K562 (cell line): ENCODE measurements around the gene DBP. TPM values are rescaled to one million over a fixed set of nuclear protein-coding genes. Genes with fewer than 3 reads are reported as not detected.
A peak's percentile ranks its signal among the peaks of the same experiment; 100 is the strongest.

ENCODE experiments used
- ARHGAP35 ChIP-seq: fragments of 450-650 bp; IDR thresholded peaks from 2 replicates; pipeline ENCODE4 v1.6.1; 2018; ENCODE audit not compliant: partially characterized antibody
- BRD4 ChIP-seq: fragments of 200-600 bp; sonication (generic); IDR thresholded peaks from 2 replicates; pipeline ENCODE4 v1.6.1; 2017; ENCODE audit warnings: inconsistent platforms
- BRF2 ChIP-seq: IDR thresholded peaks from 3 replicates; pipeline ENCODE4 v1.6.1; 2011; ENCODE audit warnings: borderline replicate concordance, mild to moderate bottlenecking; ENCODE audit not compliant: insufficient read length, insufficient read depth
- CAMTA2 ChIP-seq: fragments of 250-450 bp; sonication (Bioruptor Pico); conservative IDR thresholded peaks from 2 replicates; pipeline ENCODE4 v1.5.1; 2022
- CBFA2T3 ChIP-seq: fragments of 450-650 bp; IDR thresholded peaks from 2 replicates; pipeline ENCODE4 v1.6.1; 2017
- CLOCK ChIP-seq: fragments of 250-450 bp; sonication (Bioruptor Pico); IDR thresholded peaks from 2 replicates; pipeline ENCODE4 v1.4.0; 2020; ENCODE audit warnings: mild to moderate bottlenecking, moderate library complexity, borderline replicate concordance
- MAFF ChIP-seq: IDR thresholded peaks from 2 replicates; pipeline ENCODE4 v1.6.1; 2012; ENCODE audit warnings: low read length, improper control_type of control experiment
- MTA1 ChIP-seq: fragments of 450-650 bp; IDR thresholded peaks from 2 replicates; pipeline ENCODE4 v1.6.1; 2017; ENCODE audit warnings: borderline replicate concordance
- MTF1 ChIP-seq: fragments of 250-450 bp; sonication (Bioruptor Pico); IDR thresholded peaks from 2 replicates; pipeline ENCODE4 v1.9.0; 2021; ENCODE audit warnings: moderate library complexity, mild to moderate bottlenecking, inconsistent platforms, borderline replicate concordance
- PATZ1 ChIP-seq: fragments of 250-450 bp; sonication (Bioruptor Pico); IDR thresholded peaks from 2 replicates; pipeline ENCODE4 v1.5.0; 2020; ENCODE audit warnings: mild to moderate bottlenecking, borderline replicate concordance
- POU5F1 ChIP-seq: fragments of 150-350 bp; IDR thresholded peaks from 2 replicates; pipeline ENCODE4 v1.6.1; 2014; ENCODE audit warnings: borderline replicate concordance, low read length, low read depth, mild to moderate bottlenecking; ENCODE audit not compliant: partially characterized antibody
- RAD51 ChIP-seq: fragments of 450-650 bp; IDR thresholded peaks from 2 replicates; pipeline ENCODE4 v1.7.1; 2016; ENCODE audit warnings: low read depth, mild to moderate bottlenecking, borderline replicate concordance
- TCF7 ChIP-seq: sonication (generic); IDR thresholded peaks from 2 replicates; pipeline ENCODE4 v1.6.1; 2016; ENCODE audit warnings: antibody characterized with exemption, borderline replicate concordance
- TEAD4 ChIP-seq, 2 experiments: sonication (generic) in 1 of 2; formaldehyde crosslinking in 1 of 2; IDR thresholded peaks; 2 replicates each; pipeline versions ENCODE4 v1.6.1 to v1.8.0; 2012 to 2022; ENCODE audit warnings: borderline replicate concordance in 1 of 2, inconsistent platforms in 1 of 2, low read length in 1 of 2, mild to moderate bottlenecking in 1 of 2, missing genetic modification reagents in 1 of 2
- ZFP91 ChIP-seq: sonication (generic); formaldehyde crosslinking; IDR thresholded peaks from 2 replicates; pipeline ENCODE4 v1.8.0; 2022; ENCODE audit warnings: mild to moderate bottlenecking, missing genetic modification reagents
- ZKSCAN8 ChIP-seq: fragments of 200-800 bp; sonication (Bioruptor generic); IDR thresholded peaks from 2 replicates; pipeline ENCODE4 v1.6.1; 2016; ENCODE audit warnings: missing genetic modification characterization, missing compliant biosample characterization
- ZNF277 ChIP-seq: fragments of 250-450 bp; sonication (Bioruptor Pico); IDR thresholded peaks from 2 replicates; pipeline ENCODE4 v1.8.0; 2022; ENCODE audit warnings: inconsistent platforms, mild to moderate bottlenecking, moderate library complexity, borderline replicate concordance
- ZNF41 ChIP-seq: fragments of 250-450 bp; sonication (Bioruptor Pico); conservative IDR thresholded peaks from 2 replicates; pipeline ENCODE4 v1.4.0; 2020; ENCODE audit warnings: mild to moderate bottlenecking
- polyA plus RNA-seq, 8 experiments: library from polyadenylated mRNA; depleted of rRNA in 4 of 8; stranded (reverse) in 5 of 8; unstranded in 3 of 8; fragments of >200 nt; fragmentation: Nextera tagmentation in 2 of 8; fragmentation: Illumina TruSeq in 1 of 8; extraction: Ambion mirVana in 2 of 8; extraction: Trizol in 1 of 8; gene quantifications; 2 replicates each; pipeline versions ENCODE4 v1.2.1 to v1.2.3, GENCODE V29; 2011 to 2014; ENCODE audit warnings: inconsistent platforms in 1 of 8, missing spikeins in 1 of 8
- total RNA-seq, 7 experiments: library from RNA; depleted of rRNA in 6 of 7; stranded (reverse); fragments of >200 nt in 6 of 7; fragmentation: Illumina TruSeq in 2 of 7; extraction: Trizol in 2 of 7; gene quantifications; 2 replicates each; pipeline versions ENCODE4 v1.2.1 to v1.2.3, GENCODE V29; 2011 to 2021; ENCODE audit warnings: low replicate concordance in 1 of 7

DBP gene
- total and polyA plus RNA-seq, 9 of the 15 experiments (the other 6 are each of a cell fraction or from before 2014, with no cell fraction given) = 0.25 to 5.5 (median 1.8) TPM

- no peak for TF ChIP-seq ZFP91
- no peak; the same call in 1 of the 2 replicates for TF ChIP-seq TEAD4 (IDR thresholded peaks at IDR 0.05; ENCODE audit: low read length)
- TF ChIP-seq TEAD4 (CRISPR knock-in tag; IDR thresholded peaks at IDR 0.05; ENCODE audit: borderline replicate concordance) = no peak
- no peak for TF ChIP-seq MTF1 (CRISPR knock-in tag)
- no peak for TF ChIP-seq ZNF41 (CRISPR knock-in tag)
- no peak for TF ChIP-seq POU5F1
- peak; percentile 13; the same call in 1 of the 2 replicates for TF ChIP-seq CBFA2T3
- no peak for TF ChIP-seq CLOCK (CRISPR knock-in tag)
- no peak for TF ChIP-seq ZKSCAN8 (CRISPR knock-in tag)
- TF ChIP-seq MTA1 = peak; percentile 88; the same call in 1 of the 2 replicates
- TF ChIP-seq RAD51 = peak; percentile 23; the same call in 1 of the 2 replicates
- peak; percentile 66 for TF ChIP-seq ARHGAP35
- TF ChIP-seq CAMTA2 (CRISPR knock-in tag) = no peak
- no peak for TF ChIP-seq BRD4
- no peak for TF ChIP-seq PATZ1 (CRISPR knock-in tag)
- no peak for TF ChIP-seq TCF7
- no peak for TF ChIP-seq MAFF
- TF ChIP-seq BRF2 = no peak
- no peak for TF ChIP-seq ZNF277
These were observed 48.3 kb downstream of the DBP start (continued) for GRCh38 chr19:48588670-48589401.
